GM21717 (cell line): ENCODE data around the gene ASH1L.
"Not testable (repeated sequence)": the region's sequence is repeated elsewhere in the genome, so short reads cannot be mapped to it uniquely, and the experiment has no call there.

Experiments
- ATAC-seq: cut with Tn5 transposase; IDR thresholded peaks from one replicate; pipeline ENCODE4 v1.9.1; 2021; ENCODE audit warnings: mild to moderate bottlenecking, moderate library complexity; ENCODE audit not compliant: unreplicated experiment

Gene ASH1L

GRCh38 chr1:155455588-155456195, 106.9 kb downstream of the ASH1L start:
- ATAC-seq, result no peak

GRCh38 chr1:155454096-155454495, 108.5 kb downstream of the ASH1L start:
- ATAC-seq, result no peak

GRCh38 chr1:155453141-155453540, 109.5 kb downstream of the ASH1L start:
- ATAC-seq, result no peak

- ATAC-seq, result no peak
Measured at GRCh38 chr1:155451199-155451598, 111.4 kb downstream of the ASH1L start.

GRCh38 chr1:155442431-155442830, 120.2 kb downstream of the ASH1L start:
- ATAC-seq, result not testable (repeated sequence)

GRCh38 chr1:155437405-155437804, 125.2 kb downstream of the ASH1L start:
- no peak for ATAC-seq

GRCh38 chr1:155433831-155434389, 128.7 kb downstream of the ASH1L start:
- ATAC-seq, result not testable (repeated sequence)

GRCh38 chr1:155433128-155433830, 129.3 kb downstream of the ASH1L start:
- ATAC-seq, result not testable (repeated sequence)

- no peak for ATAC-seq
Measured at GRCh38 chr1:155424091-155424490, 138.5 kb downstream of the ASH1L start.

GRCh38 chr1:155420788-155421187, 141.8 kb downstream of the ASH1L start:
- ATAC-seq, result no peak

- ATAC-seq, result not testable (repeated sequence)
Measured at GRCh38 chr1:155411840-155412239, 150.8 kb downstream of the ASH1L start.

GRCh38 chr1:155410931-155411330, 151.7 kb downstream of the ASH1L start:
- ATAC-seq, result no peak

- ATAC-seq, result no peak
Measured at GRCh38 chr1:155396874-155397476, 165.6 kb downstream of the ASH1L start.

- no peak for ATAC-seq
Measured at GRCh38 chr1:155392898-155393411, 169.6 kb downstream of the ASH1L start.

- ATAC-seq, result no peak
Measured at GRCh38 chr1:155389826-155390225, 172.8 kb downstream of the ASH1L start.

GRCh38 chr1:155385836-155386235, 176.8 kb downstream of the ASH1L start:
- not testable (repeated sequence) for ATAC-seq

- ATAC-seq, result no peak
Measured at GRCh38 chr1:155383406-155383805, 179.2 kb downstream of the ASH1L start.

- no peak for ATAC-seq
Measured at GRCh38 chr1:155379631-155380090, 182.9 kb downstream of the ASH1L start.

GRCh38 chr1:155379180-155379579, 183.4 kb downstream of the ASH1L start:
- ATAC-seq, result no peak

GRCh38 chr1:155360051-155360450, 202.6 kb downstream of the ASH1L start:
- no peak for ATAC-seq

GRCh38 chr1:155352631-155353030, 210.0 kb downstream of the ASH1L start:
- ATAC-seq, result no peak
